NCI-H128 (cell line): ENCODE results near the gene CTNS.

Experiments used
- DNase-seq: peaks from one replicate; lab custom pipeline; 2025; ENCODE audit not compliant: unreplicated experiment; lab: John Stamatoyannopoulos, UW

The CTNS gene

GRCh38 chr17:3657874-3658783, 21.6 kb downstream of the CTNS start:
- DNase-seq, result no peak

GRCh38 chr17:3658784-3659449, 22.4 kb downstream of the CTNS start:
- no peak for DNase-seq

- no peak for DNase-seq
Observed at GRCh38 chr17:3659541-3660111, 23.1 kb downstream of the CTNS start.

GRCh38 chr17:3660311-3660891, 23.8 kb downstream of the CTNS start:
- DNase-seq, result no peak

- DNase-seq, result no peak
Observed at GRCh38 chr17:3663102-3664011, 26.8 kb downstream of the CTNS start.

GRCh38 chr17:3665834-3666233, 29.3 kb downstream of the CTNS start:
- DNase-seq, result no peak

- DNase-seq, result no peak
Observed at GRCh38 chr17:3666516-3666915, 30.0 kb downstream of the CTNS start.

GRCh38 chr17:3667366-3668278, 31.1 kb downstream of the CTNS start:
- DNase-seq, result no peak

GRCh38 chr17:3668279-3669084, 31.9 kb downstream of the CTNS start, which contains the start of the genes EMC6 and TAX1BP3:
TSS of gene EMC6 (plus strand) at chr17:3668812. CDS start at chr17:3669147, 335 bp downstream.
TSS of gene TAX1BP3 (minus strand) at chr17:3668578. CDS start at chr17:3668526, 52 bp downstream.
- DNase-seq, result peak; percentile 86

GRCh38 chr17:3669085-3669347, 32.5 kb downstream of the CTNS start:
- no peak for DNase-seq

GRCh38 chr17:3669548-3669947, 33.0 kb downstream of the CTNS start:
- DNase-seq, result no peak

GRCh38 chr17:3672571-3672970, 36.0 kb downstream of the CTNS start:
- no peak for DNase-seq

- no peak for DNase-seq
Observed at GRCh38 chr17:3675886-3676285, 39.3 kb downstream of the CTNS start.

GRCh38 chr17:3678095-3678820, 41.7 kb downstream of the CTNS start:
- DNase-seq, result no peak

- no peak for DNase-seq
Observed at GRCh38 chr17:3678821-3679530, 42.4 kb downstream of the CTNS start.

- no peak for DNase-seq
Observed at GRCh38 chr17:3679531-3680126, 43.1 kb downstream of the CTNS start.

GRCh38 chr17:3681057-3681456, 44.5 kb downstream of the CTNS start:
- no peak for DNase-seq
